GM19035 (cell line): Measurements from ENCODE around the gene OR5AR1.
"Not testable (repeated sequence)": the region's sequence is repeated elsewhere in the genome, so short reads cannot be mapped to it uniquely, and the experiment has no call there.

Experiments used
- ATAC-seq: cut with Tn5 transposase; IDR thresholded peaks from one replicate; pipeline ENCODE4 v1.9.1; 2021; ENCODE audit not compliant: unreplicated experiment

Gene OR5AR1

GRCh38 chr11:56663386-56663785, at the start of gene OR5AR1:
Gene OR5AR1 (plus strand): TSS chr11:56663686. CDS start chr11:56663686, 0 bp downstream.
- no peak for ATAC-seq

GRCh38 chr11:56624661-56625110, 38.8 kb upstream of the OR5AR1 start:
- ATAC-seq, result no peak

- ATAC-seq, result no peak
Measured at GRCh38 chr11:56625946-56626345, 37.5 kb upstream of the OR5AR1 start.

DNA sequence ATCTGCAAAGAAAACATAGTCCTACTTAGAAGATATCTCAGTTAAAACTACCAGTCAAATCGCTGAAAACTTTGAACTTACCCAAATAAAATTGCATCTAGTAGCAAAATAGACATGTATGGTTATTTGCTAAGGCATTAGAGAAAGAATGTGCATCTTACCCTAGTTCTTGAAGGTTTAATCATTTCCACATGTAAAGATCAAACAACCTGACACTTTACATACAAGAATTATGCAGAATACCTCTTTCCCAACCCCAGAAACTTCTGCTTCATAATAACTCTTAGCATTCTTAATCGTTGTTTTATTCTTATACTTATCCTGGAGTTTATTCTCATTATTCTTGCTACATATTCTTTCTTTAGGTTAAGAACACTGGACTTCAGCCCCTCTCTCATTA, 31.2 kb upstream of the OR5AR1 start:
- no peak for ATAC-seq

GRCh38 chr11:56636861-56637260, 26.6 kb upstream of the OR5AR1 start:
- no peak for ATAC-seq

DNA sequence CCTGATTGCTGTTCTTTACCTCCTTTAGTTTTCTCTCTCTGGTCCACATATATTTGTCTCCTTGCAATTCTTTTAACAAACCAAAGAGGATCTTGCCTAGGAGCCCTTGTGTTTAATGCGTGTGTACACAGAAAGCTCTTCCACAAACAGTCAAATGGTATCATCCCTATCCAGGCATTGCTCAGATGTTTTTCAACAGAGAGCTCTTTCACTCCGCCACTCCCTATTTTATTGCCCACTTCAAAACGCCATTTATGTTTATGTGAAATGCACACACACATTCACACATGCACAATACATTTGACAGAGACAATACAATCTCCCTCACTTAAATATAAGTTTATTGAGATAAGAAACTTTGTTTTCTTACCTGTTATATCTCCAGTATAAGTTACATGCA, 26.0 kb upstream of the OR5AR1 start:
- no peak for ATAC-seq

DNA sequence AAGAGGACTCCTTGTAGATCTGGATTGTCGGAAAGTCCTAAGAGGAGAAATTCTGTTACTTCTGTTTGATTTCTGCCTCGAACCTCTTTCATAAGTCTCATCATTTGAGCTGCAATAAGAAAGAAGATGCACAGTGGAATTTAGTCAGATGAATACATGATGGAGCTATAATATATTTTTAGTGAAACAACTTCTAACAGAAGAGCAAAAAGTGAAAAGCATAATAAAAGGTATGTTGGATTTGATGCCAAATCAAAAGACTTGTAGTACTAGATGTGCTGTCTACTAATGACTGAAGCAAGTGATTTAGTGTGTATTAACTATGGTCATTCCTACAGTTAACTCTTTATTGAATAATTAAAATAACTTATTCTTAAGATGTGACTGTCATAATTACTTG, 21.1 kb upstream of the OR5AR1 start, which contains the start of gene OR5AP2:
Gene OR5AP2 (minus strand): TSS at position 101 of the 400 bp plus-strand sequence. CDS start 0 bp downstream, at position 101.
- ATAC-seq, result no peak

- no peak for ATAC-seq
Measured at GRCh38 chr11:56659755-56660154, 3.7 kb upstream of the OR5AR1 start.

GRCh38 chr11:56670984-56671383, 7.5 kb downstream of the OR5AR1 start:
- no peak for ATAC-seq

DNA sequence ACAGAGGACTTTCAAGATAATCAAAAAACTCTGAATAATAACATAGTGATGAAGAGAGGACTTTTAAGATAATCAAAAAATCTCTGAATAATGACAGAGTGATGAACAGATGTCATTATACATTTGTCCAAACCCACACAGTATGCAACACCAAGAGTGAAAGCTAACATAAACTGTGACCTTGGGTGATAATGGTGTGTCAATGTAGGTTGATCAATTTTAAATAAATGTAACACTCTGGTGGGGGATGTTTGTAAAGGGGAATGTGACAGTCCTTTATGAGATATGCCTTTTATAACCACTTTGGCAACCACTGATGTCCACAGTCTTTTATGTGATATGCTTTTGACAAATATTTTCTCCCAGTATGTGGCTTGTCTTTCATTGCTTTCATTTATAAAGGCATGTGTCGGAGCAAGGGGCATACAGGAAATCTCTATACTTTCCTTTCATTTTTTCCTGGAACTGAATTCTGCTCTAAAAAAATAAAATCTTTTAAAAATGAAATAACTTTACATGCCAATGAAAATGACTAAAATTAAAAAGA, 25.1 kb downstream of the OR5AR1 start:
- no peak for ATAC-seq

DNA sequence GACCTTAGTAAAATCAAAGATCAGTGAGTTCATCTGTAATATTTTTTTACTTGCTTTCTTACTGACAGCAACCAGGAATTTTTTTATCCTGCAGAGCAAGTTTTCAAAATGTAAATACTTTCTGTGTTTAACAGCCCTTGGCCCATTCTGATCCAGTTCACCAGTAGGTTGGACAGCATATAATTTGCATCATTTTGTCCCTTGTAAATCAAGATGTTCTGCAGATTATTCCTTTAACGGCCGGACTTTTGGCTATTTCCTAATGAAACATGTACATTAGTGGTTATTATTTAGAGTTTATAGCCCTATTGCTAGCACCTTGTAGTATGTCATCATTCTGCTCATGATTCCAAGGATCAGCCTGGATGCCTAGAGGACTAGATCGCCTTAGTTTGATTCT, 27.7 kb downstream of the OR5AR1 start:
- not testable (repeated sequence) for ATAC-seq

DNA sequence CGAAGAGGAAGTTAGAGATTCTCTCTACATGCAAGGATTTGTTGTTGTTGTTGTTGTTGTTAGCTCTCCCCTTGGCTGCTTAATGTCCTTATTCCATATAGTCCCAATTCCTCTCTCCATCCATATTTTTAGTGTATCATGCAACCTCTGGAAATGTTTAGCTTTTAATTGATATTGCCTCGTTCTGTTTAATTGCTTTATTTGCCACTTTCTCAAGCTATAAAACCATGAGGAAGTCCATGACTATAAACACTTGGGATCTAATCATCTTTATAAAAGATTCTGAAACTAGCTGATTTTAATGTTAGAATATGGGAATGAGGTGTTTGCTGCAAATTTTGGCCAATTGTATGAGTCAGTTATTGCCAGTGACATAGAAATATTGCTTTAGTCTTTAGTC, 29.9 kb downstream of the OR5AR1 start:
- ATAC-seq, result no peak

DNA sequence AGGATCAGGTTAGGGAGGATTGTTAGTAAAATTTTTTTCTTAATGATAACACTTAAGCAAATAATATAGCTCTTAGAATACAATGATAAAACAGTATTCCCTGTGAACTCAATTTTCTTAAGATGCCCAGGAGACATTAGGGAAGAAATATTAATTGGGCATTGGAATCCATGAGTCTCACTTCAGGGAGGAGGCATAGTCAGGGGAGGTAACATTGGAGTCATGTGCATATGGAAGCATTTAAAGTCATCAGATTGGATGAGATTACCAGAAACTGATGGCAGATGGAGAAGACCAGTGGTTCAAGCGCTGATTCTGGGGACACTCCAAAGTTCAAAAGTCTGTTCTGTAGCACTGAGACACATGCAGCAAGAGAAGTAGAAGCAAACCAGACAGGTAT, 35.3 kb downstream of the OR5AR1 start, which contains the start of gene OR9G1:
Gene OR9G1 (plus strand): TSS at position 301 of the 400 bp plus-strand sequence. CDS start 1,293 bp downstream, outside the sequence.
- no peak for ATAC-seq

GRCh38 chr11:56700242-56700913, 36.9 kb downstream of the OR5AR1 start:
- ATAC-seq, result no peak

DNA sequence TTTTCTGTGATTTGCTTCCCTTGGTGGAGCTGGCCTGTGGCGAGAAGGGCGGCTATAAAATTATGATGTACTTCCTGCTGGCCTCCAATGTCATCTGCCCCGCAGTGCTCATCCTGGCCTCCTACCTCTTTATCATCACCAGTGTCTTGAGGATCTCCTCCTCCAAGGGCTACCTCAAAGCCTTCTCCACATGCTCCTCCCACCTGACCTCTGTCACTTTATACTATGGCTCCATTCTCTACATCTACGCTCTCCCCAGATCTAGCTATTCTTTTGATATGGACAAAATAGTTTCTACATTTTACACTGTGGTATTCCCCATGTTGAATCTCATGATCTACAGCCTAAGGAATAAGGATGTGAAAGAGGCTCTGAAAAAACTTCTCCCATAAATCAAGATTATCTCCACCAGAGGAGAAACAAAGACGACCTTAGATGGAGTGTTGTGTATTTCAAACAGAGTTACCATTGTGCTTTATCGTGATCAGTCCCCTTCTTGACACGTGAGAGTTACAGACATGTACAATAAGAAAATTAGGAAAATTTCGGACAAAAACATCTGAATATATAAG, 37.5 kb downstream of the OR5AR1 start:
- ATAC-seq, result no peak

GRCh38 chr11:56705784-56706396, 42.4 kb downstream of the OR5AR1 start:
- no peak for ATAC-seq

- no peak for ATAC-seq
Measured at GRCh38 chr11:56706486-56706885, 43.0 kb downstream of the OR5AR1 start.

DNA sequence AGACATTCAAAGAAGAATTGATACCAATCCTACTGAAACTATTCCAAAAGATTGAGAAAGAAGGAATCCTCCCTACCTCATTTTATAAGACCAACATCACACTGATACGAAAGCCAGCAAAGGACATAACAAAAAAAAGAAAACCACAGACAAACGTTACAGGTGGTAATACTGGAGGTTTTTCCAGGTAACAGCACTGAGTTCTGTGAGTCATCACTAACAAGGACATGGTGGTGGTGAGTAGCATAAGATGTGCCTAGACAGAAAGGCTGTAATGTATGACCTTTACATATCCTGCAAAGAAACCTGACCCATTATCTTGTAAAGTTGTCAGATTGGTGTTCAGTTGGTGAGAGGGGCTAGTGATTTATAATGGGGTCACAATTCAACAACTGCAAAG, 50.7 kb downstream of the OR5AR1 start:
- no peak for ATAC-seq
